HepG2 (cell line): ENCODE results near the gene MTHFSD.

Experiments used
- CTCF ChIP-seq: sonication (generic); formaldehyde crosslinking; IDR thresholded peaks from 2 replicates; pipeline ENCODE4 v1.5.0; 2020; ENCODE audit warnings: mild to moderate bottlenecking, missing genetic modification reagents, moderate library complexity
- MEIS1 ChIP-seq: sonication (generic); formaldehyde crosslinking; IDR thresholded peaks from 2 replicates; pipeline ENCODE4 v1.9.0; 2021; ENCODE audit warnings: mild to moderate bottlenecking, missing genetic modification reagents, moderate library complexity, borderline replicate concordance
- UBTF ChIP-seq: sonication (generic); formaldehyde crosslinking; IDR thresholded peaks from 2 replicates; pipeline ENCODE4 v1.4.0; 2020; ENCODE audit warnings: mild to moderate bottlenecking, missing genetic modification reagents
- TF ChIP-seq, protein P1 (sequence below): sonication (generic); formaldehyde crosslinking; IDR thresholded peaks from 2 replicates; pipeline ENCODE4 v1.4.0; 2020; ENCODE audit warnings: missing genetic modification reagents

GRCh38 chr16:86502856-86503748, 51.9 kb downstream of the MTHFSD start:
- TF ChIP-seq CTCF (no peak), MEIS1 (CRISPR knock-in tag) (no peak), UBTF (CRISPR knock-in tag) (no peak)
- TF ChIP-seq, protein P1, sequence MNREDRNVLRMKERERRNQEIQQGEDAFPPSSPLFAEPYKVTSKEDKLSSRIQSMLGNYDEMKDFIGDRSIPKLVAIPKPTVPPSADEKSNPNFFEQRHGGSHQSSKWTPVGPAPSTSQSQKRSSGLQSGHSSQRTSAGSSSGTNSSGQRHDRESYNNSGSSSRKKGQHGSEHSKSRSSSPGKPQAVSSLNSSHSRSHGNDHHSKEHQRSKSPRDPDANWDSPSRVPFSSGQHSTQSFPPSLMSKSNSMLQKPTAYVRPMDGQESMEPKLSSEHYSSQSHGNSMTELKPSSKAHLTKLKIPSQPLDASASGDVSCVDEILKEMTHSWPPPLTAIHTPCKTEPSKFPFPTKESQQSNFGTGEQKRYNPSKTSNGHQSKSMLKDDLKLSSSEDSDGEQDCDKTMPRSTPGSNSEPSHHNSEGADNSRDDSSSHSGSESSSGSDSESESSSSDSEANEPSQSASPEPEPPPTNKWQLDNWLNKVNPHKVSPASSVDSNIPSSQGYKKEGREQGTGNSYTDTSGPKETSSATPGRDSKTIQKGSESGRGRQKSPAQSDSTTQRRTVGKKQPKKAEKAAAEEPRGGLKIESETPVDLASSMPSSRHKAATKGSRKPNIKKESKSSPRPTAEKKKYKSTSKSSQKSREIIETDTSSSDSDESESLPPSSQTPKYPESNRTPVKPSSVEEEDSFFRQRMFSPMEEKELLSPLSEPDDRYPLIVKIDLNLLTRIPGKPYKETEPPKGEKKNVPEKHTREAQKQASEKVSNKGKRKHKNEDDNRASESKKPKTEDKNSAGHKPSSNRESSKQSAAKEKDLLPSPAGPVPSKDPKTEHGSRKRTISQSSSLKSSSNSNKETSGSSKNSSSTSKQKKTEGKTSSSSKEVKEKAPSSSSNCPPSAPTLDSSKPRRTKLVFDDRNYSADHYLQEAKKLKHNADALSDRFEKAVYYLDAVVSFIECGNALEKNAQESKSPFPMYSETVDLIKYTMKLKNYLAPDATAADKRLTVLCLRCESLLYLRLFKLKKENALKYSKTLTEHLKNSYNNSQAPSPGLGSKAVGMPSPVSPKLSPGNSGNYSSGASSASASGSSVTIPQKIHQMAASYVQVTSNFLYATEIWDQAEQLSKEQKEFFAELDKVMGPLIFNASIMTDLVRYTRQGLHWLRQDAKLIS (CRISPR knock-in tag), result no peak
